HFF-Myc (cell line): ENCODE measurements around the gene CALR.
"Not testable (repeated sequence)": the region's sequence is repeated elsewhere in the genome, so short reads cannot be mapped to it uniquely, and the experiment has no call there.

Source experiments
- DNase-seq: peaks from one replicate; pipeline ENCODE4 v3.0.0-alpha.2; 2011; ENCODE audit warnings: low read depth; ENCODE audit errors: extremely low read depth
- H3K4me3 ChIP-seq: replicated peaks from 2 replicates; pipeline ENCODE4 v1.5.1; 2011; ENCODE audit warnings: low read depth, mild to moderate bottlenecking, control low read depth, low read length
- CTCF ChIP-seq: IDR thresholded peaks from 2 replicates; pipeline ENCODE4 v1.5.1; 2012; ENCODE audit warnings: mild to moderate bottlenecking, low read depth, low read length, control low read depth; ENCODE audit errors: missing control alignments

The CALR gene

GRCh38 chr19:12937927-12938778 is at the start of gene CALR:
Gene CALR (plus strand): TSS chr19:12938609. CDS start chr19:12938680, 71 bp downstream.
- DNase-seq = peak; percentile 98
- TF ChIP-seq CTCF = no peak
- peak within 1 kb of the TSS; percentile 89 for H3K4me3 ChIP-seq

DNA sequence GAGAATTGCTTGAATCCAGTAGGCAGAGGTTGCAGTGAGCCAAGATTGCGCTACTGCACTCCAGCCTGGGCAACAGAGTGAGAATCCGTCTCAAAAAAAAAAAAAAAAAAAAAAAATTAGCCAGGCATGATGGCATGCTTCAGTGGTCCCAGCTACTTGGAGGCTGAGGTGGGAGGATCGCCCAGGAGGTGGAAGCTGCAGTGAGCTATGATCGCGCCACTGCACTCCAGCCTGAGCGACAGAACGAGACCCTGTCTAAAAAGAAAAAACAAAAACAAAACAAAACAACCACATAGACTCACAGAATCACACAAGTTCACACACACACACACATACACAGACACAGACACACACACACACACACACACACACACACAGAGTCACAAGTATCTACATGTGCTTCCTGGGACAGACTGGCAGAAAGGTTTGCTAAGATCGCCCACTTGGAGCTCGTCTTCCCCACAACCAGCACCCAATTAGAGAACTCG is 48.1 kb upstream of the CALR start:
- peak overlapping the region; percentile 78 for H3K4me3 ChIP-seq
- not testable (repeated sequence) for DNase-seq

GRCh38 chr19:12890787-12891552 is 47.4 kb upstream of the CALR start, which contains the start of gene GCDH:
Gene GCDH (plus strand): TSS chr19:12891160. CDS start chr19:12891305, 145 bp downstream.
- peak within 1 kb of the TSS; percentile 78 for H3K4me3 ChIP-seq
- no peak for TF ChIP-seq CTCF
- peak; percentile 92 for DNase-seq

- TF ChIP-seq CTCF = no peak
- no peak for DNase-seq
- peak overlapping the region; percentile 78 for H3K4me3 ChIP-seq
Measured at GRCh38 chr19:12891553-12892021, 46.8 kb upstream of the CALR start.

DNA sequence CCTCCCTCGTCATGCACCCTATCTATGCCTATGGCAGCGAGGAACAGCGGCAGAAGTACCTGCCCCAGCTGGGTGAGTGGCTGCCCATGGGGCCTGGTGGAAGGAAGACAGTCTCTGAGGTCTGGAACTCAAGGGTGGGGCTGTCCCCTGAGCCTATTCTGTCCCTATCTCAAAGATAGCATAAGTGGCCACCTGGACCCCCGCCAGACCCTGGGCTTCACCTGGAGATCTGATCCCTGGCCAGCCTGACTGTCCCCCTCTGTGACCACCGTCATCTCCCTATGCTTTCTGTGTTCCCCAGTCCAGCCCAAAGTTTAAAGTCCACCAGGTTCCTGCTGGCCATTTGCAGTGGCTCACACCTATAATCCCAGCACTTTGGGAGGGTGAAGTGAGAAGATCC is 44.8 kb upstream of the CALR start:
- no peak for DNase-seq
- H3K4me3 ChIP-seq = no peak overlapping the region
- TF ChIP-seq CTCF = no peak

DNA sequence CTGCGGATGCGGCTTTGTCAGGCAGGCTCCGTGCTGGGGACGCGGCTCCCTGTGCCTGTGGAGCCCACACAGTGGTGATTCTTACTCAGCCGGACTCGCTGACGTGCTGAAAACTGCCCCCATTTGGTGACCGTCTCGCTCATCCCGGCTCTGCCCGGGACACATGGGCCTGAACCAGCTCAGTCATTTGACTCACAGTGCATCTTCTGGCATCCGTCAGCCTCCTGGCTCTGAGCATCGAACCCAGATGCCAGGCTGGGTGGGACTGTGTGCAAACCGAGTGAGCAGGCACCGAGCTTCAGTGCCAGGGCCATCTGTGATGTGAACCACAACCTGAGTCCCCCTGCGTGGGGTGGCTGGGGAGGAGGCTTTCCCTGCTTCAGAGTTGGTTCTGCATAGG is 41.9 kb upstream of the CALR start:
- no peak for TF ChIP-seq CTCF
- H3K4me3 ChIP-seq = no peak overlapping the region
- no peak for DNase-seq
